K562 treated with DMSO at 1 percent for 24 hours (cell line): ENCODE measurements around the gene NLN. TPM values are rescaled to one million over a fixed set of nuclear protein-coding genes. Genes with fewer than 3 reads are reported as not detected.

Experiments
- total RNA-seq: library from RNA; unstranded; fragments of 300-600 nt; gene quantifications from 2 replicates; pipeline ENCODE4 v1.2.3, GENCODE V29; 2022; ENCODE audit warnings: low read depth; ENCODE audit not compliant: insufficient read depth

NLN gene
- 9.5 and 10.8 TPM in 2 replicates for total RNA-seq

DNA sequence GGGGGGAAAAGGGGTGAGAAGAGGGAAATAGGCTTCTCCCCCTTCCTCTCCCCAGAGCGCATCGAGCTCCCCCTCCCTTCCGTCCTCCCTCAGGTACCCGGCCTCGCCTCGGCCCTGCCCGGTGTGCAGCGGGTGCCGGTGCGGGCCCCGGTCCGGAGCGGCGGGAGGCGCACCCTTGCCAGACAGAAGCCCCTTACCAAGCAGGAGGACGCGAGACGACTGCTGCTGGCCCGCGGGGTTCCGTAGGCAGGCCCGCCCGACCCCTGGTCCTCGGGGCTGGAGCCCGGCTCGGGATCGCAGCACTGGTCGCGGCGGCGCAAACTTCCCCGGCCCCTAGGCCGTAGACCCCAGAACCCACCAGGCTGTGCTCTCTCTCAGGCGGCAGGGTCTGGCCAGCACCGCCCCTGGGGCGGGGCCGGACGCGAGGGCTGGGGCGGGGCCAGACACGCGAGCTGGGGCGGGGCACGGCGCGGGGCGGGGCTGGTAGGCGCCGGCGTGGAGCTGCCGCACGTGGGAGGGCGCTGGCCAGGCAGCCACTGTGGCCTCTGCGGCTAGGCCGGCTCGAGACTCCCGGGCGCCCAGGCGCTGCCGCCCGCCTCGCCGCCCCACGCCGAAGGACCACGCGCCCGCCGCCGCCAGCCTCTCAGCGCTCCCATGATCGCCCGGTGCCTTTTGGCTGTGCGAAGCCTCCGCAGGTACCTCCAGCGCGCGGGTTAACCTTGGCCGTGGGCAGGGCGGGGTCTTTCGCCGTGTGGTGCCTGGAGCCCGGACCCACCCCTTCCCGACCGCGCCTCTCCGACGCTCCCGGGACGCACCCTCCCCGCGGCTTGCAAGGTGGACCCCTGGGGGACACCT lies at the start of gene NLN, which contains the start of gene SGTB:
Gene NLN, plus strand, starts transcription at position 486 of the 855 bp plus-strand sequence. Its CDS starts 169 bp downstream, at position 655.
Gene SGTB, minus strand, starts transcription at position 390 of the 855 bp plus-strand sequence. CDS start 1,302 bp downstream, outside the sequence.

Other genes with a start within 250 kb of the NLN start
- 0.95 TPM in 2 replicates for gene ADAMTS6, start 240.3 kb upstream of the NLN start, total RNA-seq
- gene CENPK, start 159.0 kb upstream of the NLN start, total RNA-seq: 15.6 and 21.2 TPM in 2 replicates
- gene PPWD1, start 158.9 kb upstream of the NLN start, total RNA-seq: 15.2 and 18.0 TPM in 2 replicates
- gene TRIM23, start 97.9 kb upstream of the NLN start, total RNA-seq: 6.4 and 6.6 TPM in 2 replicates
- gene SHLD3, start 97.2 kb upstream of the NLN start, total RNA-seq: 1.8 and 3.3 TPM in 2 replicates
- 10.0 and 11.2 TPM in 2 replicates for gene TRAPPC13, start 97.2 kb upstream of the NLN start, total RNA-seq
- gene SGTB, start 96 bp upstream of the NLN start, total RNA-seq: 2.4 and 2.8 TPM in 2 replicates
- gene ERBIN, start 204.4 kb downstream of the NLN start, total RNA-seq: 10.9 and 19.1 TPM in 2 replicates